ENCODE results near the gene CNN1. TPM values are rescaled to one million over a fixed set of nuclear protein-coding genes. Genes with fewer than 3 reads are reported as not detected.

Gene CNN1
- total and polyA plus RNA-seq, 2 of the 8 experiments (the other 6 are each of a cell fraction or from before 2014, with no cell fraction given) = 29.8 to 50.8 TPM

- no peak for TF ChIP-seq CHD7 (IDR thresholded peaks at IDR 0.05; ENCODE audit: insufficient replicate concordance, low read length)
- no peak for TF ChIP-seq POLR2AphosphoS5 (IDR thresholded peaks at IDR 0.05; ENCODE audit: low read depth, low read length)
- TF ChIP-seq SIN3A (conservative IDR thresholded peaks at IDR 0.05 in 1 of 2, IDR thresholded peaks at IDR 0.05 in 1 of 2; ENCODE audit: low read depth in 1 of 2, low read length in 2 of 2) = no peak
- TF ChIP-seq E2F6 (IDR thresholded peaks at IDR 0.05) = no peak
- TF ChIP-seq SAP30 (IDR thresholded peaks at IDR 0.05; ENCODE audit: insufficient read depth, insufficient replicate concordance, low read length) = no peak
- TF ChIP-seq CBX8 (IDR thresholded peaks at IDR 0.05; ENCODE audit: borderline replicate concordance, low read depth, low read length) = no peak
- no peak for TF ChIP-seq CTBP2 (IDR thresholded peaks at IDR 0.05; ENCODE audit: borderline replicate concordance, insufficient read depth, insufficient read length, low read length)
- TF ChIP-seq EP300 (IDR thresholded peaks at IDR 0.05; ENCODE audit: borderline replicate concordance in 1 of 2, low read depth in 2 of 2, low read length in 2 of 2) = no peak
These were observed 9.5 kb downstream of the CNN1 start (continued) for GRCh38 chr19:11547929-11548700.
